Activated naive CD4-positive, alpha-beta T cell treated with anti-CD3 and anti-CD28 coated beads, Interleukin-2, amount 50 U/mL, for 24 hours (primary cell): Measurements from ENCODE around the gene TAX1BP1.

Experiments used
- H3K27ac Mint-ChIP-seq: one replicate; pipeline ENCODE4 v1.8.0; 2021; ENCODE audit warnings: mild to moderate bottlenecking, mixed read lengths
- H3K27me3 Mint-ChIP-seq: one replicate; pipeline ENCODE4 v1.8.0; 2021; ENCODE audit warnings: mixed read lengths
- H3K36me3 Mint-ChIP-seq: one replicate; pipeline ENCODE4 v1.8.0; 2021; ENCODE audit warnings: mixed read lengths
- H3K4me1 Mint-ChIP-seq: one replicate; pipeline ENCODE4 v1.8.0; 2021; ENCODE audit warnings: mixed read lengths
- H3K4me3 Mint-ChIP-seq: one replicate; pipeline ENCODE4 v1.8.0; 2021; ENCODE audit warnings: mild to moderate bottlenecking, mixed read lengths
- H3K9me3 Mint-ChIP-seq: one replicate; pipeline ENCODE4 v1.8.0; 2021; ENCODE audit warnings: mixed read lengths

Gene TAX1BP1

GRCh38 chr7:27871086-27871485, 131.1 kb downstream of the TAX1BP1 start:
- no peaks in the 10 kb centered on the region for H3K4me1 Mint-ChIP-seq
- no peak overlapping the region for H3K4me3 Mint-ChIP-seq
- H3K9me3 Mint-ChIP-seq, result no peaks in the 10 kb centered on the region
- no peaks in the 10 kb centered on the region for H3K27me3 Mint-ChIP-seq
- H3K27ac Mint-ChIP-seq, result no peak overlapping the region
- peaks cover 10% of the 10 kb centered on the region for H3K36me3 Mint-ChIP-seq

- no peaks in the 10 kb centered on the region for H3K27me3 Mint-ChIP-seq
- no peaks in the 10 kb centered on the region for H3K4me1 Mint-ChIP-seq
- H3K36me3 Mint-ChIP-seq, result peaks cover 8% of the 10 kb centered on the region
- no peak overlapping the region for H3K4me3 Mint-ChIP-seq
- H3K27ac Mint-ChIP-seq, result no peak overlapping the region
- H3K9me3 Mint-ChIP-seq, result no peaks in the 10 kb centered on the region
Measured at GRCh38 chr7:27871866-27872265, 131.9 kb downstream of the TAX1BP1 start.

- Mint-ChIP-seq H3K27ac (no peak overlapping the region), H3K36me3 (peaks cover 5% of the 10 kb centered on the region), H3K4me1 (no peaks in the 10 kb centered on the region), H3K4me3 (no peak overlapping the region), H3K9me3 (no peaks in the 10 kb centered on the region), H3K27me3 (no peaks in the 10 kb centered on the region)
Measured at GRCh38 chr7:27872356-27873275, 132.7 kb downstream of the TAX1BP1 start.

- H3K4me1 Mint-ChIP-seq, result no peaks in the 10 kb centered on the region
- H3K36me3 Mint-ChIP-seq, result peaks cover 2% of the 10 kb centered on the region
- no peak overlapping the region for H3K4me3 Mint-ChIP-seq
- no peaks in the 10 kb centered on the region for H3K9me3 Mint-ChIP-seq
- H3K27me3 Mint-ChIP-seq, result no peaks in the 10 kb centered on the region
- H3K27ac Mint-ChIP-seq, result no peak overlapping the region
Measured at GRCh38 chr7:27873981-27874957, 134.3 kb downstream of the TAX1BP1 start.

GRCh38 chr7:27875061-27875460, 135.1 kb downstream of the TAX1BP1 start:
- Mint-ChIP-seq H3K36me3 (peaks cover 2% of the 10 kb centered on the region), H3K4me3 (no peak overlapping the region), H3K27ac (no peak overlapping the region), H3K27me3 (no peaks in the 10 kb centered on the region), H3K9me3 (no peaks in the 10 kb centered on the region), H3K4me1 (no peaks in the 10 kb centered on the region)

- no peak overlapping the region for H3K4me3 Mint-ChIP-seq
- no peaks in the 10 kb centered on the region for H3K27me3 Mint-ChIP-seq
- peaks cover 2% of the 10 kb centered on the region for H3K36me3 Mint-ChIP-seq
- no peaks in the 10 kb centered on the region for H3K9me3 Mint-ChIP-seq
- H3K27ac Mint-ChIP-seq, result no peak overlapping the region
- H3K4me1 Mint-ChIP-seq, result no peaks in the 10 kb centered on the region
Measured at GRCh38 chr7:27875832-27876231, 135.9 kb downstream of the TAX1BP1 start.

- Mint-ChIP-seq H3K27ac (no peak overlapping the region), H3K4me1 (no peaks in the 10 kb centered on the region), H3K27me3 (no peaks in the 10 kb centered on the region), H3K4me3 (no peak overlapping the region), H3K36me3 (peaks cover 2% of the 10 kb centered on the region), H3K9me3 (no peaks in the 10 kb centered on the region)
Measured at GRCh38 chr7:27876756-27877155, 136.8 kb downstream of the TAX1BP1 start.
